Measurements from ENCODE around the gene CLPX.
"Not testable (repeated sequence)": the region's sequence is repeated elsewhere in the genome, so short reads cannot be mapped to it uniquely, and the experiment has no call there.

Gene CLPX

DNA sequence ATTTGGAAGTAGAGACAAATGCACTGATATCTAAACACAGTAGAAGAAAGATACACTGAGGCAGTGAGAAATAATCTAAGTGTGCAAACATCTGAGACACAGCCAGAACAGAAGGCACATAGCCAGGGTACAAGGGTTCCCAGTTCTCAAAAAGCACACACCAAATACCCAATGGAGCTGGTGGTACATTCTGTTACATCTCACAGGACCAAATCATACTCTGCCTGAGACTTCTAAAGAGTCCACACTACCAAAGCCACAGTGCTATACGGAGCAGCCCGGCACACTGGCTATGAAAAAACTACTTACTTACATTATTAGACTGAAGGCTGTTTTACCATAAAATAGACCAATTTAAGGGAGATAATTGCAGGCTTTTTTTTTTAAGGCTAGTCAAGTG lies 19.3 kb downstream of the CLPX start:
- DNase-seq: no peak

DNA sequence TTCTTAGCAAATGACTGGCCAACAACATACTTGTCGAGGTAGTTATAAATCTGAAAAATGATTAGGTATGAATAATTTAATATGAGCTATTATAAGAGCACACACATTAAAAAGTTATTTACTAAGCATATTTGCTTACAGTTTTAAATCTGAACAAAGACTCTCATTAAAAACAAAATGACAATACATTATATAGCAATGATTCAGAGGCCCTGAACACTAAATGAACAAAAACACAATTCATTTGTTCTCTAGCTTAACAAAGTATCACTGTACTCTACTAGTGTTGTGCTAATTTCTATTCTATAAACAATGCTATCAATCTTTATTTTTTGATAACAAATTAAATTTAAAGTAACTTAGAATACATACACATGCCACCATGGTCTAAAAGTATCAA lies 21.0 kb downstream of the CLPX start:
- DNase-seq: no peak

DNA sequence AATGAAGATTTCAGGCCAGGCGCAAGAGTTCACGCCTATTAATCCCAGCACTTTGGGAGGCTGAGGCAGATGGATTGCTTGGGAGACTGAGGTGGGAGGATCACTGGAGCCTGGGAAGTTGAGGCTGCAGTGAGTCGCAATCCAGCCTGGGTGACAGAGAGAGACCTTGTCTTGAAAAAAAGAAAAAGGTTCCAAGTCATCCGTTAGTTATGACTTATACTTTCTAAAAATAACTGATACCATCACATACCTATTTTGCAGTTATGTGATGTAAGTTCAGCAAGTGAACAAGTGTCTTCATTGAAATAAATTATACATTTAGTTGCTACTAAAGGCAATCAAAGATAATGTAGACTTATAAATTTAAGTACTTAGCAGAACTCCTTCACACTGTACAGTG lies 22.1 kb downstream of the CLPX start:
- DNase-seq: no peak

DNA sequence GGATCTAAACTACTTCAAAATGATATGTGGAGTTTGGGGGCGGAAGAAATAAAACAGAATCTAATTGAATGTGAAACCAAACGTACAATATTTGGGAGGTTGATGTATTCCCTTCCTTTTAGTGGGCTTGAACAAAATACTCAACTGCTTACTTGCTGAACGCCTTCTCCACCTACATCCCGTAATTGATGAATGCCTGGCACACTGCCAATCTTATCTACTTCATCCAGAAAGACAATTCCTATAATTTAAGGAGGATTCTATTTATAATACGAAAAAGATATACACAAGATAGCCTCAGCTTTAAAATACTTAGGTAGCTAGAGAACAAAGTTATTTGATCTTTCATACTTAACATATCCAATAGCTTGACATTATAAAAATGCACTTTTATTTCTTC lies 28.4 kb downstream of the CLPX start:
- DNase-seq: no peak

DNA sequence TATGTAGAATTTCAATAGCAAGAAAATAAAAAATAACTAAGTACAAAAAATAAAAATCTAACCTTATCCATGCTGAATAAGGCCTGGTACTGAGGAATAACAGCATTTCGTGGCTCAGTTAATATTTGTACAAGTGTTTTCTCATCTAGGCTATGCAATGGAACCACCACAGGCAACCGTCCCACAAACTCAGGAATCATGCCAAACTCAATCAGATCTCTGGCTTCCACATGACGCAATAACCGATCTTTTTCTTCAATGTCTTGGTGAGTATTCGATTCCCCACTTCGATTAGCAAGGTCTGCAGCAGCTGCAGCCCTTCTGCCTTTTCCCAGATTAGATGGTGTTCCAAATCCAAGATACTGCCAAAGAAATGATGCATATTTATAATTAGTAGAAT lies 30.4 kb downstream of the CLPX start:
- DNase-seq: no peak

DNA sequence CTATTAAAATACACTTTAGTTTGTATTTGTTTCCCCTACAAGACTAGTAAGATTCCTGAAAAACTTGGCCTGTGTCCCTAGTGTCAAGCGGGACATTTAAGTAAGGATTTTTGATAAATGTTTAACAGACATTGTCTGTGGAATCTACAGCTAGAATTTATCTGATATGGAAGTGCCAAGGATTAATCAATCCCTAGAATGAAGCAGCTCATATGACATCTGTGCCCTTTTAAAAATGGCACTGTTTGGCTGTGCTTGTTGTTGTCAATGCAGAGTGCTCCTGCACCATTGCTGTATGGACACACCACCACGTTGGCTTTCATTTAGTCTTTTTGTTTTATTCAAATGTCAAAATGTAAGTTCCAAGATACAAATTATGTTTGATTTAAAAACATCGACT lies 37.2 kb downstream of the CLPX start:
- no peak for DNase-seq

DNA sequence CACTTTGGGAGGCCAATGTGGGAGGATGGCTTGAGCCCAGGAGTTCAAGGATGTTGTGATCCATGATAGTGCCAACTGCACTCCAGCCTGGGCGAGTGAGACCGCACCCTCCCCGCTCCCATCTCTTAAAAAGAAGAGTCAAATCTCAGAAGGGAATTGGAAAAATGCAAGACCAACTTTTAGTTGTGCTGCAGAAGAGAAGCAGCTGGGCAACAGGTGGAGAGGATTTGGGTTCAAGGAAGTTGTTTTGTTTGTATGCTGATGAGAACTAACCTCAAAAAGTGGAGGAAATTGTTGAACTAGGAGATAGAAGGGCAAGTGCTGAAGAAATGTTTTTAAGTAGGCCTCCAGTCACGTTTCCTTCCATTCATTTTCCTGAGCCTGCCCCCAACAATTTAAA lies 38.7 kb downstream of the CLPX start:
- no peak for DNase-seq

DNA sequence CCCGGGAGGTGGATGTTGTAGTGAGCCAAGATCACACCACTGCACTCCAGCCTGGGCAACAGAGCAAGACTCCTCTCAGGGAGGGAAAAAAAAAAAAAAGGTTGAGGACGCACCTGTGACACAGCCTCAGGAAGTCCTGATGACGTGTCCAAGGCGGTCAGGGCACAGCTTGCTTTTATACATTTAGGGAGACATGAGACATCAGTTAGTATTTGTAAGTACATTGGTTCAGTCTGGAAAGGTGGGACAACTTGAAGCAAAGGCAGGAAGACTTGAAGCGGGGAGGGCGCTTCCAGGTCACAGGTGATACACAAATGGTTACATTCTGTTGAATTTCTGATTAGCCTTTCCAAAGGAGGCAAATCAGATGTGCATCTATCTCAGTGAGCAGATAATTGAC lies 46.5 kb downstream of the CLPX start:
- not testable (repeated sequence) for DNase-seq

DNA sequence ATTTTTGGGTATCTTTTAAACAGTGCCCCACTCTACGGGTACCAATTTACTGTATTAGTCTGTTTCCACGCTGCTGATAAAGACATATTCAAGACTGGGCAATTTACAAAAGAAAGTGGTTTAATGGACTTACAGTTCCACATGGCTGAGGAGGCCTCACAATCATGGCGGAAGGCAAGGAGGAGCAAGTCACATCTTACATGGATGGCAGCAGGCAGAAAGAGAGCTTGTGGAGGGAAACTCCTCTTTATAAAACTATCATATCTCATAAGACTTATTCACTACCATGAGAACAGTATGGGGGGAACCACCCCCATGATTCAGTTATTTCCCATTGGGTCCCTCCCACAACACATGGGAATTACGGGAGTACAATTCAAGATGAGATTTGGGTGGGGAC lies 47.2 kb downstream of the CLPX start:
- not testable (repeated sequence) for DNase-seq

DNA sequence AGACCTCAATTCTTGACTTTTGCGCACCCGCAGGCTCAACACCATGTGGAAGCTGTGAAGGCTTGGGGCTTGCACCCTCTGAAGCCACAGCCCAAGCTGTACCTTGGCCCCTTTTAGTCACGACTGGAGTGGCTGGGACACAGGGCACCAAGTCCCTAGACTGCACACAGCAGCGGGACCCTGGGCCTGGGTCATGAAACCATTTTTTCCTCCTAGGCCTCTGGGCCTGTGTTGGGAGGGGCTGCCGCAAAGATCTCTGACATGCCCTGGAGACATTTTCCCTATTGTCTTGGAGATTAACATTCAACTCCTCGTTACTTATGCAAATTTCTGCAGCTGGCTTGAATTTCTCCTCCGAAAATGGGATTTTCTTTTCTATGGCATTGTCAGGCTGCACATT lies 48.1 kb downstream of the CLPX start:
- DNase-seq: not testable (repeated sequence)

DNA sequence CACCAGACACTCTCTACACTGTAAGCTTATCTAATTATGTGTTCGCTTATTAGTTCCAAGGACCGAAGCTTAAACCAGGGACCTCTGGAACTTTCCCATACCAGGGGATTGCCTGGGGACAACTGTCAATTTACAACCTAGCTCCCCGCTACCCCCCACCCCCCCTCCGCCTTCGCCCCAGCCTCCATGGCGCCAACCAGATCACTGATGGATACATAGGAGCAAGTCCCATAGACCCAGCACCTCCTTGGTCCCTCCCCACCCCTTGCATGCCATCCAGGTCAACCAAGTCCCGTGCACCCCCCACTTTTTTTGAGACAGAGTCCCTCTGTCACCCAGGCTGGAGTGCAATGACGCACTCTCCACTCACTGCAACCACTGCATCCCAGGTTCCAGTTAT lies 50.6 kb downstream of the CLPX start:
- DNase-seq: no peak

DNA sequence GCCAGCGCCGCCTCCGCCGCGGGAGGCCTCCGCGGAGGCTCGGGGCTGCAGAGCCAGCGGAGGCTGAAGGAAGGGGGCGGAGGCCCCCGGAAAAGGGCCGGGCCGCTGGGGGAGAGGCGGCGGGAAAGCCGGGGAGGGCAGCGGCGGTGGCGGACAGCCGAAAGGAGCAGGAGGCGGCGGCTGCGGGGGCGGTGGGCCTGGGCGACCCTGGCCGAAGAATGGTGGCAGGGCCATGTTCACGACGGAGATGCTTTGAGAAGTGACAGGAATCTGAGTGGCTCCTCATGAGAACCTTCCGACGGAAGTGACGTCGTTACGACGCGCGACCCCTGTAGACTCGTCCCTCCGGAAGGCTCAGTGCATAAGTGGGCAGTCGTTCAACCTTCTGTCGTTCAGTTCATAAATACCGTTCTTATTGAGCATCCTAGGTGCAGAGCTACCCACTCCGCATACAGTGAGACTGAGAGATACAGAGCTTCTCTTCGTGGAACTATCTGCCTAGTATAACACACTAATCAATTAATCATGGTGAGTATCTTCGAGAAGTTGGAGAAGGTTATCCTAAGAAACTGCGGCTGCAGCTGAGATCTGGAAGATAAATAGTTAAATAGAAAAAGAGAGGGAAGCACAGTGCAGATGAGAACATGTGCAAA lies 51.5 kb downstream of the CLPX start, which contains the start of gene PDCD7:
Gene PDCD7, minus strand, starts transcription at position 261 of the 653 bp plus-strand sequence. Its CDS starts 27 bp downstream, at position 234.
- DNase-seq: peak; percentile 57 to 64

DNA sequence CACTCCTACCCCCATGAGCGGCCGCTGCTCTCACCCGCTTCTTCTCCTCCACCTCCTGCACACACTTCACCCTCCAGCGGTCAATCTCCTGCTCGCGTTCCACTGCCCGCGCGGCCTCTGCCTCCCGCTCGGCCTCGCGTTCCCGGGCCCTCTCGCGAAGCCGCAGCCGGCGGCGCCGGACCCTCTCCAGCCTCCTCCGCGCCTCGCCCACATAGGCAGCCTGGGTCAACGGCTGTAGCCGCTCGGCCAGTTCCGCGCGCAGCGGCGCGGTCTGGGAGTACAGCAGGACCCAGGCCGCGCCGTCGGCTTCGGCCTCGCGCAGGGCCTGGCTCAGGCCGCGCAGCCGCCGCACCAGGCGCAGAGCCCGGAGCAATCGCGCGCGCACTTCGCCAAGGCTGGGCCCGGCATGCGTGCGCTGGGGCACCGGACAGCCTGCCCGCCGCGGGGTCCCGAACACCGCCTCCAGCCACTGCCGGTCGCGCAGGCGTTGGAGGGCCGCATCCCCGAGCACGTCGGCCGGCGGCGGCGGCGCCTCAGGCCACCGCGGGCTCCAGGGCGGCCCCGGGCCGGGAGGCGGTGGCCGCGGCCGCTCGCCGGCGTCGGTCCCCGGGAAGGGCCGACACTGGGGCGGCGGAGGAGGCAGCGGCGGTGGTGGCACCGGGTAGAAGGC lies 52.1 kb downstream of the CLPX start:
- DNase-seq: no peak

DNA sequence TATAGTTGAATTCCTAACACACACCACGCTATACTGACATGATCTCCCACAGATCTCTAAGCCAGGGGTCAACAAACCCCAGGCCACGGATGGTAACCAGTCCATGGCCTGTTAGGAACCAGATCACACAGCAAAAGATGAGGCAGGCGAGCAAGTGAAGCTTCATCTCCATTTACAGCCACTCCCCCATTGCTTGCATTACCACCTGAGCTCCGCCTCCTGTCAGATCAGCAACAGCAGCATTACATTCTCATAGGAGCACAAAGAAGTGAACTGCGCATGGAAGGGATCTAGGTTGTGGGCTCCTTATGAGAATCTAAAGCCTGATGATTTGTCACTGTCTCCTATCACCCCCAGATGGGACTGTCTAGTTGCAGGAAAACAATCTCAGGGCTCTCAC lies 54.2 kb downstream of the CLPX start:
- DNase-seq: no peak

DNA sequence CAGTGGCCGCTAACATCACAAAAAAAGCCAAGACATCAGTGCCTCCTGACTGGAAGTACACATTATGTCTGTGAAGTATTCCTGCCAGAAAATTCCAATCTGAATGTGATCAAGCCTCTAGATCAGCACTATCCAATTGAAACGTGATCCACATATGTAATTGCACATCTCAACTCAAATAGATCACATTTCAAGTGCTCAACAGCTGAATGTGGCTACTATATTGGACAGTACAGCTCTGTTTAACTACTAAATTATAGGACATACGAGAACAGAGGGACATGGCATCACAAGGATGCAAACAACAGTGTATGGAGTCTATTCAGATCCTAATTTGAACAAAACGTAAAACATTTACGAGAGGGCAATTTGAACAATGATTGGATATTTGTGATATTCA lies 69.6 kb downstream of the CLPX start:
- no peak for DNase-seq

DNA sequence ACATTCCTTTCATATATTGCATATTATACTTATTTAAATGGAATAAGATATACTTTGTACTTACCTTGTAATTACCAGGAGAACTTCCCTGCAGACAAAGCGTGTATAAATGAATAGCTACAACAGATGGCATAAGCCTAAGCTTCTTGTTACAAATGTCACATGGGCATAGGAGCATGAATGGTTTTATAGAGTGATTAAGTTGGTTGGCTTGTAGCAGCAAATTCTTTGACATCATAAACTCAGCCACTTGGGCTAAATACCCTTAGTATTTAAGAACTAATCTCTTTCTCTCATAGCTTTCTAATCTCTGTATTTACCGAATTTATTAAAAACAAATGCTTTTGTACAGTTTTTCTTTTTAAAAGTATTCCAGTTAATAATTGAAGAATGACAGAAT lies 70.1 kb downstream of the CLPX start, which contains the start of gene UBAP1L:
Gene UBAP1L, minus strand, starts transcription at position 115 of the 400 bp plus-strand sequence. CDS start 8,985 bp downstream, outside the sequence.
- no peak for DNase-seq

DNA sequence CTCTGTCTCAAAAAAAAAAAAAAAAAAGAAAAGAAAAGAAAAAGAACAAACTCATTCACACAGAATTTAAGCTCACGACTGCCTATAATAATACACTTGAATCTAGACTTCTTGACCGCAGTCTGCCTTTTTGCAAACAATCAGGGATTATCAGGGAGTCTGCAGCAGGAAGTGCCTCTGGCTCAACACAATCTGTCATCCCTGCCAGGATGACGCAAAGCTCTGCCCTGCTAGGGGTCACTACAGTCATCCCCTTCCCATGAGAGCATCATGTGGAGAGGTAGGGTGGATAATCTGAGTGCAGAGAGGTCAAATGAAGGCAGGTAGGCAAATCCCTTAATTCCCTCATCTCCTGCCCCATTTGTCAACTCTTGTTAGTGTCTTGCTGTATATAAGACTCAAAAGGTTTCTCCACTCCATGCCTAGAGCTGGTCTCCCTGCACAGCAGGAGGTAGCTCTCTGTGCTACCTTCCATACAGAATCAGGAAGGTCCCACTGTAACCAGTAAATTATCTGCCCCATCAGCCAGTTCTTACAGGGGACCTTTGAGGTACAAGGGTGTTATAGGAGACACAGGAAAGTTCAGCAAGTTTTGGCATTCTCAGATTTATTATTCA lies 74.4 kb downstream of the CLPX start:
- no peak for DNase-seq

DNA sequence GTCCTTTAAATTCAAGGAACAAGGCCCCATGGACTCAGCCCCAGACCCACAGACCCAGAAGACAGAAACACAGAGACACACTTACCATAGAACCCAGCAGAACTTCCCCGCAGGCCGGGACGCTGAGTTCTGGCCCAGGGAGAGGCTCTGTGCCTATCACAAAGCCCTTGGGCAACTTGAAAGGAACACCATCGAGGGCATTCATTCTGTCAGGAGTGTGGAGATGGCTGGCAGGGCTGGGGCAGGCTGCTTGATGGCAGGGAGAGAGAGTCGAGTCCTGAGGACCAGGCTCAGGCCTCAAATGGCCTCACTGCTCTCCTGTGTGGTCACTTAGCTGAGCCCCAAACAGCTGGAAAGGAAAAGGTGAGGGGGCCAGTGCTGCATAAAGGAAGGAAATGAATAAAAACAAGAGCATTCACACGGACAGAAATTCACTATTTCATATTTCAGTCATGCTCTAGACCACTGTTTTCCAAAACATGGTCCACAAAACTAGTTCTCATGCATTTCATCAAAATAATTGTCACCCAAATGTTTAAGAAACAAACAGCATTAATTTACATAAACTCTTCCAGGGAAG lies 79.0 kb downstream of the CLPX start:
- no peak for DNase-seq

DNA sequence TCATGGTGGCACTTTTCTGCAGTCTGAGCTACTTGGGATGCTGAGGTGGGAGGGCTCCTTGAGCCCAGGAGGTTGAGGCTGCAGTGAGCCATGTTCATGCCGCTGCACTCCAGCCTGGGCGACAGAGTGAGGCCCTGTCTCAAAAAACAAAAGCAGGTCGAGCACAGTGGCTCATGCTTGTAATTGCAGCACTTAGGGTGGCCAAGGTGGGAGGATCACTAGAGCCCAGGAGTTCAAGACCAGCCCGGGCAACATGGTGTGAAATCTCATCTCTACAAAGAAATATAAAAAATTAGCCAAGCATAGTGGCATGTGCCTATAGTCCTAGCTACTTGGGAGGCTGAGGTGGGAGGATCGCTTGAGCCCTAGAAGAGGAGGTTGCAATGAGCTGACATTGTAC lies 80.1 kb downstream of the CLPX start:
- no peak for DNase-seq

DNA sequence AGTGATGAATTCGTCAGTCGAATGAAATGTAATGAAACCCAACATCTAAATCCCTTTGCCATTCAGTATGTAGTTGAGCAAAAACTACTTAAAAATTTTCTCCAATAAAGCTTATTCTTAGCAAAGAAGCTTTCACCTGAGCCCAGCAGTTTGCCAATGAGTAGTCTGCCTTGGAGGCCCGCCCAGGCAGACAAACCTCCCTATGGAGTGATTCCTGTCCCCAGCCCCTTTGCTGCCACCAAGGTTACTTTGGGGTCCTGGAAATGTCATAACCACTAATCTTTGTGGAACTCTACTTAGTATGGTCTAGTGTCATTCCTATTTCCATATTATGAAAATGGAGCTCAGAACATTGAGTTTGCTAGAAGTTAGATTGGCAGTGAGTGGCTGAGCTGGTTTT lies 82.2 kb downstream of the CLPX start:
- no peak for DNase-seq

DNA sequence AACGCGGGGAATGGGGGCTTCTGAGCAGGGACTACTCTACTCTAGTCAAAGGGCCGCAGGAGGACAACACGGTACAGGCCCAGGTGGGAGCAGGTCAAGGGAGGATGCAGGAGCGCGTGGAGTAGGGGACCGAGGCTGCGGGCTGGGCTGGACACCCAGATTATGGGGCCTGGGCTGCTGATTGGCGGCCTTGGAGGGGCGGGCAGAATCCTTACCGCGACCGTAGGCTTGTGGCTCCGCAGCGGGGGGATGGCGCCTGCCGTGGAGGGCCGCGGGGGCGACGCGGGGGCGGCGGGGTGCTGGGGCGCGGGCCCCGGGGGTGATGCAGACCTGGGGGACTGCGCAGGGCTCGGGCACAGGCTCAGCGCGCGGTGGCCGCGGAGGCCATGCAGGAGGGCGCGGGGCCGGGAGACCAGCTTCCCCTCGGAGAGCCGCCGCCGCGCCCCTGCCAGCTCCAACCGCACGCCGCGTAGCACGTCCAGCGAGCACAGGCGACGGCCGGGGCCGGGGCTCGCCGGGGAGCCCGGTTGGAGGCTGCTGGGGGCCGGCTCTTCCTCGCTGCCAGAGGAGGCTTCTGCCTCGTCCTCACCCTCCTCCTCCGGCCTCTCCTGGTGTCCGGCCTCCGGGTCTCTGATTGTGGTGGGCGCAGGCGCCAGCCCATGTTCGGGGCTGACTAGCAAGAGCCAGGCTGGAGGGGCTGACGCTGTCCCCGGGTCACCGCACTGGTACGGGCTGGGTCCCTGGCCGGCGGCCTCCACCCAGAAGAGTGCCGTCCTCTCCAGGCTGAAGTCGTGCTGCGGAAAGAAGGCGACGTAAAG lies 83.0 kb downstream of the CLPX start:
- DNase-seq: no peak

DNA sequence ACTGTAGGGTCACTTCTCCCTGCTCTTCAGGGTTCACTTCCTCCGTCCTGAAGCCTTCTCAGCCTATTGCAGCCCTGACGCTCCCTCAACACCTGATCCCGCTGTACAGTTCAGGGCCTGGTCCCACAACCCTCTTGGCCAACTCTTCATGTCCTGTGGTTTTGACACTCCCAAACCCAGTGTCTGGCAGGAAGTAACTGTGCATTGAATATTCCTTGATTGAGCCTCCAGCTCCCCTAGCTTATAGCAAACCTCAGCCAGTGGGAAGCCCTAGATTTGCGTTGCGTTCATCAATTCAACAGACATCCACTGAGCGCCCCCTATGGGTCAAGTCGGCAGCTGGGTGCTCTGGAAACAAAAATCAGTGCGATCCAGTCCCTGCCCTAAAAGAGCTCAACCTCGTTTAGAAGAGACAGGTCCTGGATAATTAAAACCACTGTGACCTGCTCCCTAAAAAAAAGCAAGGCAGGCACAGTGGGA lies 83.7 kb downstream of the CLPX start:
- DNase-seq: no peak

DNA sequence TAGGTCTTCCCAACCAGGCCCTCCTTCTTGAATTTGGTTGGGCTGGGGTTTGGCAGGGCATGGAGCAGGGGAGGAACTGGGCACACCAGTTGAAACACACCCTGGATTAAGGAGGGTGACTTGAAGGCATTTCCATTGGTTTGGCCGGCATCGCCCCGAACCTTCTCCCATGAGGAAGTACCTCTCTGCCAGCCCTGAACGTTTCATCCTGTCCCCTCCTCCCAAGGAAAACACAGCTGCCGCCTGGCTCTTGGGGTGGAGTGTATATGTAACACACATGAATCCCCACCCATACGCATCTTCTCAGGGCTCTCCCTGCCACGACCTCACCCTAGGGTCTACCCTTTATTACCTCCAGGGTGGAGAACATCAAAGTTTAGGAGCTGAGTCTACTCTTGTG lies 84.7 kb downstream of the CLPX start:
- no peak for DNase-seq
